ENCODE data around the gene CAPNS1.
"Not testable (repeated sequence)": the region's sequence is repeated elsewhere in the genome, so short reads cannot be mapped to it uniquely, and the experiment has no call there.

DNA sequence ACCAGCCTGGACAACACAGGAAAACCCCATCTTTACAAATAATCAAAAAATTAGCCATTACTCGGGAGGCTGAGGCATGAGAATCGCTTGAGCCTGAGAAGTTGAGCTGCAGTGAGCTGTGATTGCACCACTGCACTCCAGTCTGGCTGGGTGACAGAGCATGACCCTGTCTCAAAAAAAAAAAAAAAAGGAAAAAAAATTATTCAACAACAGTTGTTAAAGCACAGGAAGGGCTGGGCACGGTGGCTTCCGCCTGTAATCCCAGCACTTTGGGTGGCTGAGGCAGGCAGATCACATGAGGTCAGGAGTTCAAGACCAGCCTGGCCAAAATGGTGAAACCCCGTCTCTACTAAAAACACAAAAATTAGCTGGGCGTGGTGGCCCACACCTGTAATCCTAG lies 8.6 kb upstream of the CAPNS1 start:
- TF ChIP-seq, protein P1, sequence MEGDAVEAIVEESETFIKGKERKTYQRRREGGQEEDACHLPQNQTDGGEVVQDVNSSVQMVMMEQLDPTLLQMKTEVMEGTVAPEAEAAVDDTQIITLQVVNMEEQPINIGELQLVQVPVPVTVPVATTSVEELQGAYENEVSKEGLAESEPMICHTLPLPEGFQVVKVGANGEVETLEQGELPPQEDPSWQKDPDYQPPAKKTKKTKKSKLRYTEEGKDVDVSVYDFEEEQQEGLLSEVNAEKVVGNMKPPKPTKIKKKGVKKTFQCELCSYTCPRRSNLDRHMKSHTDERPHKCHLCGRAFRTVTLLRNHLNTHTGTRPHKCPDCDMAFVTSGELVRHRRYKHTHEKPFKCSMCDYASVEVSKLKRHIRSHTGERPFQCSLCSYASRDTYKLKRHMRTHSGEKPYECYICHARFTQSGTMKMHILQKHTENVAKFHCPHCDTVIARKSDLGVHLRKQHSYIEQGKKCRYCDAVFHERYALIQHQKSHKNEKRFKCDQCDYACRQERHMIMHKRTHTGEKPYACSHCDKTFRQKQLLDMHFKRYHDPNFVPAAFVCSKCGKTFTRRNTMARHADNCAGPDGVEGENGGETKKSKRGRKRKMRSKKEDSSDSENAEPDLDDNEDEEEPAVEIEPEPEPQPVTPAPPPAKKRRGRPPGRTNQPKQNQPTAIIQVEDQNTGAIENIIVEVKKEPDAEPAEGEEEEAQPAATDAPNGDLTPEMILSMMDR (conservative IDR thresholded peaks at IDR 0.05) = not testable (repeated sequence)
- not testable (repeated sequence) for TF ChIP-seq ZFX (IDR thresholded peaks at IDR 0.05)

All from C4-2B (cell line).